22Rv1 (cell line): Measurements from ENCODE around the gene MRLN.

Experiments used
- H3K27ac ChIP-seq: fragments of 450-650 bp; 2 replicates; pipeline ENCODE4 v1.5.1; 2017
- CTCF ChIP-seq: fragments of 450-650 bp; IDR thresholded peaks from 2 replicates; pipeline ENCODE4 v1.5.1; 2017; ENCODE audit warnings: mild to moderate bottlenecking
- ZFX ChIP-seq: fragments of 450-650 bp; IDR thresholded peaks from 2 replicates; pipeline ENCODE4 v1.6.1; 2017; ENCODE audit warnings: antibody characterized with exemption, borderline replicate concordance

Gene MRLN

GRCh38 chr10:59706851-59707797 lies 46.1 kb downstream of the MRLN start:
- no peak overlapping the region for H3K27ac ChIP-seq
- TF ChIP-seq ZFX: no peak
- no peak for TF ChIP-seq CTCF

- TF ChIP-seq CTCF (no peak), ZFX (no peak)
- no peak overlapping the region for H3K27ac ChIP-seq
Measured at GRCh38 chr10:59705931-59706330, 47.3 kb downstream of the MRLN start.

- peak overlapping the region; percentile 7 for H3K27ac ChIP-seq
- TF ChIP-seq ZFX: no peak
- TF ChIP-seq CTCF: no peak
Measured at GRCh38 chr10:59704630-59705029, 48.6 kb downstream of the MRLN start.

GRCh38 chr10:59702347-59702746 lies 50.9 kb downstream of the MRLN start:
- H3K27ac ChIP-seq: no peak overlapping the region
- no peak for TF ChIP-seq ZFX
- TF ChIP-seq CTCF: no peak

GRCh38 chr10:59700709-59701108 lies 52.5 kb downstream of the MRLN start:
- no peak overlapping the region for H3K27ac ChIP-seq
- no peak for TF ChIP-seq ZFX
- TF ChIP-seq CTCF: peak; percentile 18; the same call in 1 of the 2 replicates

- no peak overlapping the region for H3K27ac ChIP-seq
- no peak for TF ChIP-seq CTCF
- no peak for TF ChIP-seq ZFX
Measured at GRCh38 chr10:59698326-59698725, 54.9 kb downstream of the MRLN start.

GRCh38 chr10:59695637-59696036 lies 57.6 kb downstream of the MRLN start:
- TF ChIP-seq CTCF: no peak
- TF ChIP-seq ZFX: no peak
- no peak overlapping the region for H3K27ac ChIP-seq
